HepG2 (cell line): ENCODE data around the gene FETUB.

Experiments used
- MYC ChIP-seq: sonication (generic); formaldehyde crosslinking; IDR thresholded peaks from 2 replicates; pipeline ENCODE4 v1.9.0; 2021; ENCODE audit warnings: missing genetic modification reagents, borderline replicate concordance
- RAD51 ChIP-seq: fragments of 450-650 bp; IDR thresholded peaks from 2 replicates; pipeline ENCODE4 v1.6.1; 2016; ENCODE audit warnings: borderline replicate concordance
- ZBTB26 ChIP-seq: IDR thresholded peaks from 2 replicates; pipeline ENCODE4 v1.6.1; 2016; ENCODE audit warnings: missing compliant biosample characterization, missing genetic modification reagents, borderline replicate concordance

- TF ChIP-seq RAD51, result no peak
- no peak for TF ChIP-seq ZBTB26
- TF ChIP-seq MYC (CRISPR knock-in tag), result no peak
Measured at GRCh38 chr3:186696522-186696921, 56.3 kb downstream of the FETUB start.
